ENCODE results near the gene GJD3.

GRCh38 chr17:40382251-40382650, 17.7 kb upstream of the GJD3 start:
- TF ChIP-seq CTCF (IDR thresholded peaks at IDR 0.05) (no peak), POLR2A (IDR thresholded peaks at IDR 0.05) (no peak)
